Lung (tissue), 12 donors: ENCODE data around the gene TCF12. TPM values are rescaled to one million over a fixed set of nuclear protein-coding genes. Genes with fewer than 3 reads are reported as not detected.
"Not testable (repeated sequence)": the region's sequence is repeated elsewhere in the genome, so short reads cannot be mapped to it uniquely, and the experiment has no call there.

Source experiments
- ATAC-seq: fragments of 200-7000 bp; cut with Tn5 transposase; one replicate; pipeline ENCODE4 v1.9.1; 2020; ENCODE audit warnings: moderate number of reproducible peaks; ENCODE audit not compliant: insufficient read depth, low FRiP score
- DNase-seq, 3 donors: peaks; one replicate each; pipeline ENCODE4 v3.0.0-alpha.2; 2013 to 2017
- H3K27ac ChIP-seq, 2 donors: one replicate each; pipeline ENCODE4 v1.5.1; 2013; ENCODE audit warnings: mild to moderate bottlenecking in 2 of 2, moderate library complexity in 2 of 2, control low read depth in 1 of 2, inconsistent platforms in 1 of 2, low read depth in 1 of 2, low read length in 1 of 2
- H3K27me3 ChIP-seq, 3 donors: one replicate each; pipeline ENCODE4 v1.5.1; 2013; ENCODE audit warnings: low read length in 2 of 3; ENCODE audit not compliant: control insufficient read depth in 3 of 3, insufficient read depth in 3 of 3
- H3K36me3 ChIP-seq, 4 donors: one replicate each; pipeline ENCODE4 v1.5.1; 2013; ENCODE audit warnings: low read length in 4 of 4, mild to moderate bottlenecking in 1 of 4, moderate library complexity in 1 of 4; ENCODE audit not compliant: control insufficient read depth in 4 of 4, insufficient read depth in 4 of 4
- H3K4me1 ChIP-seq, 5 donors: one replicate each; pipeline ENCODE4 v1.5.1; 2013; ENCODE audit warnings: low read length in 5 of 5, mild to moderate bottlenecking in 2 of 5, moderate library complexity in 1 of 5; ENCODE audit not compliant: control insufficient read depth in 5 of 5, insufficient read depth in 5 of 5
- H3K4me3 ChIP-seq: one replicate; pipeline ENCODE4 v1.5.1; 2013; ENCODE audit warnings: mild to moderate bottlenecking, control low read depth, moderate library complexity
- H3K9ac ChIP-seq, 2 donors: one replicate each; pipeline ENCODE4 v1.5.1; 2013; ENCODE audit warnings: low read length in 2 of 2, control low read depth in 1 of 2; ENCODE audit not compliant: insufficient read depth in 1 of 2
- H3K9me3 ChIP-seq, 4 donors: one replicate each; pipeline ENCODE4 v1.5.1; 2013; ENCODE audit warnings: low read length in 3 of 4, mild to moderate bottlenecking in 1 of 4, moderate library complexity in 1 of 4; ENCODE audit not compliant: control insufficient read depth in 4 of 4, insufficient read depth in 3 of 4
- CTCF ChIP-seq: IDR thresholded peaks from 2 replicates; pipeline ENCODE4 v1.5.1; 2012; ENCODE audit warnings: mild to moderate bottlenecking; ENCODE audit errors: control extremely low read depth, extremely low read depth
- WGBS, 2 donors: extraction: QIAGEN DNeasy Blood & Tissue Kit; methylation state at CpG; one replicate each; pipeline ENCODE4 v1.1.7; 2013; 5-methylcytosine and 5-hydroxymethylcytosine counted together
- polyA plus RNA-seq, 2 donors: library from polyadenylated mRNA; stranded (reverse); fragments of 200-250 nt; gene quantifications; one replicate each; pipeline ENCODE4 v1.2.1, GENCODE V29; 2013
- total RNA-seq, 2 donors: library from RNA; depleted of rRNA in 1 of 2; stranded (reverse); fragments of >200 nt in 1 of 2; gene quantifications; one replicate each; pipeline ENCODE4 v1.2.1, GENCODE V29; 2014 to 2021
- donor health status: control.
- donor health status: control.
- donor health status: Bipolar disorder and iron deficiency.
- donor health status: healthy.
- donor health status: DM: yes; HTN: yes; CAD: no.

TCF12 gene
- total and polyA plus RNA-seq, 4 donors: 9.6 to 314 (median 56.3) TPM

DNA sequence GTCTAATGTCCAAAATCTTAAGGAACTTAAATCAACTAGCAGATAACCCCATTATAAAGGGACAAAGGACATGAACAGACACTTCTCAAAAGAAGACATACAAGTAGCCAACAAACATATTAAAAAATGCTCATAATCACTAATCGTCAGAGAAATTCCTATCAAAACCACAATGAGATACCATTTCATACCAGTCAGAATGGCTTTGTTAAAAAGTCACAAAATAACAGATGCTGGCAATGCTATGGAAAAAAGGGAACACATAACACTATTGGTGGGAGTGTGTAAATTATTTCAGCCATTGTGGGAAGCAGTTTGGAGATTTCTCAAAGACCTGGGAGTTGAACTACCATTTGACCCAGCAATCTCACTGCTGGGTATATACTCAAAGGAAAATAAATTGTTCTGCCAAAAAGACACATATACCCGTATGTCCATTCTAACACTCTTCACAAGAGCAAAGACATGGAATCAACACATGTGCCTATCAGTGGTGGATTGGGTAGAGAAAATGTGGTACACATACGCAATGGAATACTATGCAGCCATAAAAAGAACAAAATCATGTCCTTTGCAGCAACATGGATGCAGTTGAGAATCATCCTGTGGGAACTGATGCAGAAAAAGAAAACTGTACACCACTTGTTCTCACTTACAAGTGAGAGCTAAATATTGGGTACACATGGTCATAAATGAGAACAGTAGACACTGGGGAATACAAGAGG lies 78.5 kb downstream of the TCF12 start:
- WGBS, 2 donors: 95 to 97% methylated on average over 3 of the region's 3 CpGs
- no peak for ATAC-seq
- Histone ChIP-seq H3K36me3 (peaks cover 0 to 4% (median 0%) of the 10 kb centered on the region in 4 donors), H3K27ac (no peak overlapping the region), H3K27me3 (no peaks in the 10 kb centered on the region), H3K4me3 (no peak overlapping the region), H3K4me1 (peaks cover 0 to 15% (median 0%) of the 10 kb centered on the region in 5 donors), H3K9me3 (no peaks in the 10 kb centered on the region), H3K9ac (no peak overlapping the region)
- no peak for DNase-seq
- TF ChIP-seq CTCF: no peak

DNA sequence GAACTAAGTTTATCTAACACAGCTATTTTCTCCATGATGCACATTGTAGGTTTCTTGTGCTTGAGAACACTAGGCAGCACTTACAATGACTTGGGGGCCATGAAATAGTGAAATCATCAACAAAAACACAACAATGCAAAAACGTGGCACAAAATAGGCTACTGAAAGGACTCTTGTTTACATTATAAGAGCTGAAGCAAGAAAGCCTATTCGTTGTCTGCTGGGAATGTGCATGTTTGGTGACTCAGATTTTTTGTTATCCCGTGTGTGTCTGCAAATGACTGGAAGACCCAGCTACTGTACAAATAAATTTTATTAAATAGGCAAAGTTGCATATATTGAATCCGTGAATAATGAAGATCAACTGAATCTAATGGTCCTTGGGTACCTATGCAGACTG lies 85.0 kb downstream of the TCF12 start:
- Histone ChIP-seq H3K27ac (no peak overlapping the region), H3K4me1 (peaks cover 0 to 3% (median 0%) of the 10 kb centered on the region in 5 donors), H3K27me3 (no peaks in the 10 kb centered on the region), H3K9ac (no peak overlapping the region), H3K4me3 (no peak overlapping the region), H3K36me3 (peaks cover 0 to 2% (median 0%) of the 10 kb centered on the region in 4 donors), H3K9me3 (no peaks in the 10 kb centered on the region)
- DNase-seq (no peak), ATAC-seq (no peak)
- WGBS, 2 donors: 72 to 74% methylated on average over 4 of the region's 4 CpGs
- no peak for TF ChIP-seq CTCF

DNA sequence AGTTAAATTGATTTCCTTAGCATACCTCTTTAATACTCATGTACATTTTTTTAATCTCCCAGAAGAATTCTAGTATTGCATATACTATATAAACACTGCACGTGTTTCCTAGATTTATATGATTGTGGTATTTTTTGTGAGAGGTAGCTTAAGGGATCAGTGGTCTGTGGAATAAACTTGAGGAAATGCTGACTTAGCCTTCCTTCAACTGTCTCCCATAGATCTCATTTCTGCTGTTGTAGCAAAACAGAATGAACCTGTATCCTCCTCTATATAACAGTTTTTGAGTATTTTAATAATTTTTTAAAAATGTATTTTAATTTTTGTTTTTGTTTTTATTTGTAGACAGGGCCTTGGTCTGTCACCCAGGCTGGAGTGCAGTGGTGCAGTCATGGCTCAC lies 86.8 kb downstream of the TCF12 start:
- peaks cover 0 to 3% (median 0%) of the 10 kb centered on the region in 5 donors for H3K4me1 ChIP-seq
- no peak overlapping the region for H3K9ac ChIP-seq
- no peak overlapping the region for H3K4me3 ChIP-seq
- H3K36me3 ChIP-seq: peaks cover 0 to 2% (median 0%) of the 10 kb centered on the region in 4 donors
- H3K9me3 ChIP-seq: no peaks in the 10 kb centered on the region
- no peak overlapping the region for H3K27ac ChIP-seq
- DNase-seq (no peak), ATAC-seq (no peak)
- no peak for TF ChIP-seq CTCF
- H3K27me3 ChIP-seq: no peaks in the 10 kb centered on the region
- WGBS, 2 donors: 75 to 76% methylated on average over 1 of the region's 1 CpG

DNA sequence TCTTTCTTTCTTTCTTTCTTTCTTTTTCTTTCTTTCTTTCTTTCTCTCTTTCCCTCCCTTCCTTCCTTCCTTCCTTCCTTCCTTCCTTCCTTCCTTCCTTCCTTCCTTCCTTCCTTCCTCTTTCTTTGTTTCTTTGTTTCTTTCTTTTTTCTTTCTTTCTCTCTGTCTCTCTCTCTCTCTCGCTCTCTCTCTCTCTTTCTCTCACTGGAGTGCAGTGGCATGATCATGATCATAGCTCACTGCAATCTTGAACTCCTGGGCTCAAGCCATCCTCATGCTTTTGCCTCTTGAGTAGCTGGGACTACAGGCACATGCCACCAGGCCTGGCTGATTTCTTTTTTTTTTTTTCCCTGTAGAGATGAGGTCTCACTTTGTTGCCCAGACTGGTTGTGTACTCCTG lies 89.4 kb downstream of the TCF12 start:
- H3K36me3 ChIP-seq, H3K4me1 ChIP-seq, H3K9ac ChIP-seq, H3K27ac ChIP-seq, H3K4me3 ChIP-seq, DNase-seq, ATAC-seq, H3K27me3 ChIP-seq, H3K9me3 ChIP-seq: not testable (repeated sequence)
- WGBS, 2 donors: 93% methylated on average over 1 of the region's 1 CpG
